GM19351 (cell line): ENCODE data around the gene KLHL5.
A peak's percentile ranks its signal among the peaks of the same experiment; 100 is the strongest.

Source experiments
- ATAC-seq: cut with Tn5 transposase; IDR thresholded peaks from one replicate; pipeline ENCODE4 v1.9.1; 2021; ENCODE audit warnings: mild to moderate bottlenecking, moderate library complexity; ENCODE audit not compliant: unreplicated experiment

Gene KLHL5

DNA sequence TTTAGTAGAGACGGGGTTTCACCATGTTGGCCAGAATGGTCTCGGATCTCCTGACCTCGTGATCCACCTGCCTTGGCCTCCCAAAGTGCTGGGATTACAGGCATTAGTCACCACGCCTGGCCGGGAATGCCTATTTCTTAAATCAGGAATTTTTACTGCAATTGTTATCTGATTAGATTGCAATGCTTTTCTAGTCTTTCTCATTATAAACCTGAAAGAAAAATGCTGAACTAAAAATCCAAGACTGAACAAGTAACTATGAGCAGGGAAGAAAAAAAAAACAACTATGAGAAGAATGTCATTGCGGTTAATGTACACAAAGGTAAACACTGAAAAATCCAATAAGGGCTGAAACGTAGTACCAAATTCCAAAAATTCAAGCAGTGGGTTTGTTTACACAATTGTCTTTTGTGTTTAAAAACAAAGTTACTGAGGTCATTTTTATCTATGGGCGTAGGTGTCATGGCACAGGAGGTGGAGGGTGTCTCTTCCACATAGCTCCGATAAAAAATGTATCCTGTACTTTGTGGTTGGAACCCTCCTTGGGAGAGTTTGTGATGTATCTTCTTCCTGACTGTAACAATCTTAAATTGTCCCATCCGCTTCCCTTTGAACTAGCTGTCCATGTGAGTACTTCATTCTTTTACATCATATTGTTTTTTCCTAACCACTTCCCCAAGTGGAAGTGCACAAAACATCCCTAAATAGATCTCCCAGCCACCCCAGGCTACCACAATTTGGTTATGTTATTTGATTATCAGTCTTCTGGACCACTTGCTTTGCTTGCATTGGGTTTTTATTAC lies 18.8 kb upstream of the KLHL5 start:
- no peak for ATAC-seq

- no peak for ATAC-seq
Observed at GRCh38 chr4:39043861-39044363, 18.1 kb upstream of the KLHL5 start.

DNA sequence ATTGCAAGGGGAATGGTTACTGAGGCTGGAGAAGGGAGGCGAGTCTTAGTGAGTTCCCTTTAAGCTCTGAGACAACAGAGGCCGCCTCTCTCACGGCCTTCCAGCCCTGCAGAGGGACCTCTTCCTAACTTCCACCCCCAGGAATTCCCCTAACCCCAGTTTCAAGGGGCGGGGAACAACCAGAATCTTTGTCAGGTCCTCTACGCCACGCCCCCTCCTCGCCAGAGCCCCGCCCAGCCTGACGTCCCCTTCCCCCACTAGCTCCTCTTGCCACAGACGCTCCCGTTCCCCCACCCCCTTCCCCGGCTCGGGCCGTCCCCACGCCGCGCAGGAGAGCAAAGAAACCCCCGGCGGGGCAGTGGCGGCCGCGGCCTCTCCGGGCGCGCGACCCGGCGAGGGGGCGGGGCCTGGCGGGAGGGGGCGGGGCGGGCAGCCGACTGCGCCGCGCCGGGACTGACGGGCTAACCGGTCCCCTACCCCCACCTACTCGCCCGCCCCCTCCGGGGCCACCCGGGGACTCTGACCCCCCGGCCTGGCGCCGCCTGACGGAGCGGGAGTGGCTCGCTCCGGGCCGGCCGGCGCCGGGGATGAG lies 17.6 kb upstream of the KLHL5 start:
- peak; percentile 59 for ATAC-seq

DNA sequence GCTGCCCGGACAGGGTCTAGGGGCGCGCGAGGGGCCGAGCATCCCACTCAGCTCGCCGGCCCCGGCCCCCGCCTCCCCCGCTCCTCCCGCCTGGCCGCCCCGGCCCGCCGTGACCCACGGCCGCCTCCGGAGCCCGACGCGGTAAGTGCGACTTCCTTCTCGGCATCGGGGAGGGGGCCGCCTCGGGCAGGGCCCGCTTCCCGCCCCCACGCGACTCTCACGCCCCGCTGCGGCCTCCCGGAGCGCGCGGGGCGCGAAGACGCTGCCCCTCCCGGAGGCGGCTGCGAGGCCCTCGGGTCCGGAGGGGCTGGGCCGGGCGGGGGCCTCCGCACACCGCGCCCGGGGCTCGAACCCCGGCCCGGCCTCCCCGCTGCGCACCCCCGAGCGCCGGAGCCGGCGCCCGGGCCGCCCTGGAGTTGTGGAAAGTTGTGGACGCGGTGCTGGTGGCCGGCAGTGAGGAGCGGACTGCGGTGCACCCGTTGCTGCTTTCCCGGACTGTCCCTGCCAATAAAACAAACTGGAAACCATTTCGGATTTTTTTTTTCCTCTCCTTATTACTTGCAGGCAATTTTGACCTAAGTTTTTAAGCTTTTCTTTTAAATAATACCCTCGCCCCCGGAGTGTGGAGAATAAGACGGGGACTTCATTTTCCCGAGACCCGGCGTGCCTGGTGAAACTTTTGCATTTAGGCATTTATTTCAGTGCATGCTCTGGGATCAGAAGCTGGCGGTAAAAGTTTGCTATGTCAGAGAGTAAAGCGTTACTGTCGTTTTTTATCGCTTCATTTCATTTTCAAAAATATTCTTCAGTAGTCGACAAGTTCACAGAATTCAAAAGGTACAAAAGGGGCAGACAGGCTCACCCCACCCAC lies 16.8 kb upstream of the KLHL5 start:
- peak; percentile 28 for ATAC-seq

- ATAC-seq: no peak
Observed at GRCh38 chr4:39045827-39046221, 16.2 kb upstream of the KLHL5 start.

DNA sequence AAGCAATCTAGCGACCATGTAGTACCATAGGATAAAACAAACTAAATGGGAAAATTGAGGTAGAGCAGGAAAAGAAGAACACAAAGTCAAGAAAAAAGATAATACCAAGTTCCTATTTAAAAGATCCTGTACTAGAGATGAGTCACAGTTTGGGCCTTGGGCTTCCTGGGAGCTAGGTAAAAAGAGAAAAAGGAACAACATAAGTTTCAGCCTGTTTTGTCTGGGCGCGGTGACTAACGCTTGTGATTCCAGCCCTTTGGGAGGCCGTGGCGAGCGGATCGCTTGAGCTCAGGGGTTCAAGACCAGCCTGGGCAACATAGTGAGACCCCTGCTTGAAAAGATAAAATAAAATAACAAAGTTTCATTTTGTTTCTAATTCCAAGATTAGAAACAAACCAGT lies 15.8 kb upstream of the KLHL5 start:
- no peak for ATAC-seq

GRCh38 chr4:39047681-39048080 lies 14.4 kb upstream of the KLHL5 start:
- no peak for ATAC-seq

DNA sequence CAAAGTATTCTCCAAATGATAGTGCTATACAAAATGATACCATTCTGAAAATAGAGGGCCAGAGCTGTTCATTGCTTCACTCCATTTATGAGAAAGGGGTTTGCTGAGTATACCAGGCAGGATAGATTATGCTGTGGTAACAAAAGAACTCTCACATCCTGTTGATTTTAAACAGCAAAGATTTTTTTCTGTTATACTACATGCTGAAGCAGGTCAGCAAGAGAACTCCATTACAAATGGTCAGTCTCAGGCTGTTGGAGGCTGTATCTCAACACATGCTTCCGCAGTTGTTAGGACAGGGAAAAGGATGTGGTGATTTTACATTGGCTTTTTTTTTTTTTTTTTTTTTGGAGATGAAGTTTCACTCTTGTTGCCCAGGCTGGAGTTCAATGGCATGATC lies 13.7 kb upstream of the KLHL5 start:
- no peak for ATAC-seq

GRCh38 chr4:39050590-39050989 lies 11.4 kb upstream of the KLHL5 start:
- no peak for ATAC-seq

- no peak for ATAC-seq
Observed at GRCh38 chr4:39051492-39051891, 10.5 kb upstream of the KLHL5 start.

GRCh38 chr4:39053983-39054382 lies 8.0 kb upstream of the KLHL5 start:
- no peak for ATAC-seq

- no peak for ATAC-seq
Observed at GRCh38 chr4:39054497-39054896, 7.5 kb upstream of the KLHL5 start.

- ATAC-seq: no peak
Observed at GRCh38 chr4:39056023-39056422, 6.0 kb upstream of the KLHL5 start.

DNA sequence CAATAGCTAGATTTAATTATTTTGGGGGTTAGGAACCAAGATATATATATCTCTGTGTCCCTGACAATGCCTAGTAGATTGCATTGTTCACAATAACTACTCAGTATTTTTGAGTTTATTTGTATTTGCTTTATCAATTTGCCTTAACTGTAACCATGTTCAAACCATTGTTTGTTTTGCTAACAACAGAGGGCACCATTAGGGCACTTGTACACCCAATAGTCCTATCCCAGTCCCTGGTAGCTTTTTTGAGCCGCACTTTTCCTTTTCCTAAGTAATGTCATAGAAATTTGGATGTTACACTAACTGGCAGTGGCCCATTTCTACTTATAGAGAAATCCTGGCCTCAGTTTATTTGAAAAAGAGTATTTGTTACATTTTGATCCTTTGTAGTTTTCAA lies 575 bp upstream of the KLHL5 start:
- ATAC-seq: no peak

GRCh38 chr4:39062770-39063097 lies 702 bp downstream of the KLHL5 start:
- no peak for ATAC-seq

GRCh38 chr4:39063430-39063829 lies 1.4 kb downstream of the KLHL5 start:
- no peak for ATAC-seq

DNA sequence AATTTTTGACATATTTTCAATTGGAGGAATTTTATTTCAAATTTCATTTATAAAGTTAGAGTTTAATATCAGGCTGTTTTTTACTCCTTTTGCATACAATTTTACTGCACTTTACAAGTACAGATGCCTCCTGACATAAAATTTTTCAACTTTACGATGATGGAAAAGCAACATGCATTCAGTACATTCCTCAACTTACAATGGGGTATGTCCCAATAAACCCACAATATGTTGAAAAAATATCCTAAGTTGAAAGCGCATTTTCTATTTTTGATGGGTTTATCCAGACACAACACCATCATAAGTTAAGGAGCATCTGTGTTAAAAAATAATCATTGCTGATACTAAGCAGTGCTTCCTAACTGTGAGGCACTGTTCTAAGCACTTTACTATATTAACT lies 4.3 kb downstream of the KLHL5 start:
- no peak for ATAC-seq

DNA sequence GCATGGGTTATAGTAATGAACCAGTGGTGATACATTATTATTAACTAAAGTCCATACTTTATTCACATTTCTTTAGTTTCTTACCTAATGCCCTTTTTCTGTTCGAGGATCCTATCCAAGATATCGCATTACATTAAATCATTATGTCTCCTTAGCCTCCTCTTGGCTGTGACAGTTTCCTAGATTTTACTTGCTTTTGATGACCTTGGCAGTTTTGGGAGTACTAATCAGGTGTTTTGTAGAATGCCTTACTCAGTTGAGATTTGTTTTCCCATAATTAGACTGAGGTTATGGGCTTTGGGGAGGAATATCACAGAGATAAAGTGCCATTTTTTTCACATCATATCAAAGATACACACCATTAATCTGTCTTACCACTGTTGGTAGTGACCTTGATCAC lies 5.0 kb downstream of the KLHL5 start:
- no peak for ATAC-seq

DNA sequence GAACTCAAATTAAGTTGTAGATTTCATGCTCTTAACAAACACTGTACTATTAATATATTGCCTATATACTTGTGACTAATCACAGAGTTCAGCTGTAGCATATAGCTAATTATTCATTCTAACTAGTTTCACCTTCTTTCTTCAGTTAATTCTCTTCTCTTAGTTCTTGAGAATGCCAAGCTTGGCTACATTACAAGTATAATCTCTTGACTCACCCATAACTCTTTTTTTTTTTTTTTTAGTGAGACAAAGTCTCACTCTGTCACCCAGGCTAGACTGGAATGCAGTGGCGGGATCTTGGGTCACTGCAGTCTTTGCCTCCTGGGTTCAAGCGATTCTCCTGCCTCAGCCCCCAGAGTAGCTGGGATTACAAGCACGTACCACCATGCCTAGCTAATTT lies 5.4 kb downstream of the KLHL5 start:
- no peak for ATAC-seq

DNA sequence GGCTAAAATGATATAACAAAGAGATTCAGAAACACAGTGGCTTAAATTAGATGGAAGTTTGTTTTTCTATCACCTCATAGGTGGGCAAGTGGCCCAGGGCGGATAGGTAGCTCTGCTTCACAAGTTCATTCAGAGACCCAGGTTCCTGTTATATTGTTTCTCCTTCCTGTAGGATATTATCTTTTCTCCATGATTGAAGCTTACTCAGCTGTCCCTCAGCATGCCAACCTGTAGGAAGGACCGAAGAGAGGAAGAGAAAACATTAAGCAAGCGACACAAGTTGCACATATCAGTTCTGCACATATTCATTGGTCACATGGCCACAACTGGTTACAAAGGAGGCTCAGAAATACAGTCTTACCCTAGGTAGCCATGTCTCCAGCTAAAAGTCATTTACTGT lies 6.9 kb downstream of the KLHL5 start:
- no peak for ATAC-seq

DNA sequence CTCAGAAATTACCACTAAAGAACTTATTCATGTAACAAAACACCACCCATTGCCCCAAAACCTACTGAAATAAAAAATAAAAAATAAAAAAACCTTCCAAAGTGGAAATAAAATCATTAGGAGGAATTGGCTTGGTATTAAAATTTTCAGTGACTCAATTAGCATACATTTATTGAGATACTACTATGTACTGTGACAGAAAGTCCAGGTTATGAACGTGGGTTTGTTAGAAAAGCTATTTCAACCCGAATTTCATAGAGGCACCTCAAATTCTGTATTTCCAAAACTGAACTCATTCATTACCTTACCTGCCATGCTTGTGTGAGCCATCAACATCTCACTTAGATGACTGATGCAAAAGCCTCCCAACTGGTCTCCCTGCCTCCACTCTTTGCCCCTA lies 16.8 kb downstream of the KLHL5 start:
- no peak for ATAC-seq

- no peak for ATAC-seq
Observed at GRCh38 chr4:39083164-39083563, 21.1 kb downstream of the KLHL5 start.
